K562 (cell line): ENCODE measurements around the gene TARBP1. TPM values are rescaled to one million over a fixed set of nuclear protein-coding genes. Genes with fewer than 3 reads are reported as not detected.
A peak's percentile ranks its signal among the peaks of the same experiment; 100 is the strongest.

Experiments
- CAMTA2 ChIP-seq: fragments of 250-450 bp; sonication (Bioruptor Pico); conservative IDR thresholded peaks from 2 replicates; pipeline ENCODE4 v1.5.1; 2022
- CTBP1 ChIP-seq: fragments of 450-650 bp; IDR thresholded peaks from 2 replicates; pipeline ENCODE4 v1.6.1; 2016; ENCODE audit warnings: borderline replicate concordance
- GATAD2B ChIP-seq: fragments of 450-650 bp; IDR thresholded peaks from 2 replicates; pipeline ENCODE4 v1.6.1; 2017; ENCODE audit warnings: mild to moderate bottlenecking, borderline replicate concordance
- MAFG ChIP-seq: fragments of 450-650 bp; conservative IDR thresholded peaks from 2 replicates; pipeline ENCODE4 v1.6.1; 2016; ENCODE audit warnings: missing genetic modification characterization, missing compliant biosample characterization
- MAFK ChIP-seq: IDR thresholded peaks from 2 replicates; pipeline ENCODE4 v1.6.1; 2011; ENCODE audit warnings: low read length, improper control_type of control experiment
- MCM5 ChIP-seq: fragments of 450-650 bp; IDR thresholded peaks from 2 replicates; pipeline ENCODE4 v1.6.1; 2016; ENCODE audit warnings: low read depth
- NR4A1 ChIP-seq, 2 experiments: fragments of 250-450 bp in 1 of 2; fragments of 450-650 bp in 1 of 2; sonication (Bioruptor Pico) in 1 of 2; IDR thresholded peaks; 2 replicates each; pipeline versions ENCODE4 v1.4.0 to v1.6.1; 2016 to 2020; ENCODE audit warnings: mild to moderate bottlenecking in 2 of 2, missing compliant biosample characterization in 1 of 2, missing genetic modification characterization in 1 of 2, moderate library complexity in 1 of 2
- PCBP2 ChIP-seq: fragments of 200-400 bp; formaldehyde crosslinking; IDR thresholded peaks from 2 replicates; pipeline ENCODE4 v1.6.1; 2018; ENCODE audit warnings: low read length, low read depth, mild to moderate bottlenecking, moderate library complexity; ENCODE audit not compliant: poor library complexity, severe bottlenecking
- RFX1 ChIP-seq: fragments of 450-650 bp; IDR thresholded peaks from 2 replicates; pipeline ENCODE4 v1.6.1; 2016; ENCODE audit warnings: mild to moderate bottlenecking, moderate library complexity
- SMARCE1 ChIP-seq: fragments of 450-650 bp; IDR thresholded peaks from 2 replicates; pipeline ENCODE4 v1.7.1; 2016; ENCODE audit warnings: mild to moderate bottlenecking
- TAF7 ChIP-seq: fragments of 450-650 bp; IDR thresholded peaks from 2 replicates; pipeline ENCODE4 v1.6.1; 2016; ENCODE audit warnings: missing genetic modification characterization, missing compliant biosample characterization
- TOE1 ChIP-seq, 2 experiments: fragments of 450-650 bp in 1 of 2; sonication (generic) in 1 of 2; formaldehyde crosslinking in 1 of 2; IDR thresholded peaks; 2 replicates each; pipeline versions ENCODE4 v1.7.1 to v1.8.0; 2016 to 2022; ENCODE audit warnings: borderline replicate concordance in 2 of 2, mild to moderate bottlenecking in 2 of 2, antibody characterized with exemption in 1 of 2, inconsistent platforms in 1 of 2, low read depth in 1 of 2, missing genetic modification reagents in 1 of 2, moderate library complexity in 1 of 2
- ZNF143 ChIP-seq: sonication (generic); formaldehyde crosslinking; IDR thresholded peaks from 2 replicates; pipeline ENCODE4 v1.9.0; 2022; ENCODE audit warnings: mild to moderate bottlenecking, missing genetic modification reagents
- polyA plus RNA-seq, 8 experiments: library from polyadenylated mRNA; depleted of rRNA in 4 of 8; stranded (reverse) in 5 of 8; unstranded in 3 of 8; fragments of >200 nt; fragmentation: Nextera tagmentation in 2 of 8; fragmentation: Illumina TruSeq in 1 of 8; extraction: Ambion mirVana in 2 of 8; extraction: Trizol in 1 of 8; gene quantifications; 2 replicates each; pipeline versions ENCODE4 v1.2.1 to v1.2.3, GENCODE V29; 2011 to 2014; ENCODE audit warnings: inconsistent platforms in 1 of 8, missing spikeins in 1 of 8
- total RNA-seq, 7 experiments: library from RNA; depleted of rRNA in 6 of 7; stranded (reverse); fragments of >200 nt in 6 of 7; fragmentation: Illumina TruSeq in 2 of 7; extraction: Trizol in 2 of 7; gene quantifications; 2 replicates each; pipeline versions ENCODE4 v1.2.1 to v1.2.3, GENCODE V29; 2011 to 2021; ENCODE audit warnings: low replicate concordance in 1 of 7
- TF ChIP-seq, protein P1 (sequence below), 2 experiments: fragments of 250-450 bp in 1 of 2; fragments of 450-650 bp in 1 of 2; sonication (Bioruptor Pico) in 1 of 2; IDR thresholded peaks; 2 replicates each; pipeline versions ENCODE4 v1.6.1 to v1.8.0; 2016 to 2021; ENCODE audit warnings: mild to moderate bottlenecking in 2 of 2, moderate library complexity in 2 of 2, missing compliant biosample characterization in 1 of 2, missing genetic modification characterization in 1 of 2
- TF ChIP-seq, protein P2 (sequence below): fragments of 450-650 bp; formaldehyde crosslinking; conservative IDR thresholded peaks from 2 replicates; pipeline ENCODE4 v1.4.0; 2022; ENCODE audit warnings: mild to moderate bottlenecking, missing genetic modification characterization
- TF ChIP-seq, protein P3 (sequence below), 2 experiments: fragments of 200-800 bp in 1 of 2; sonication (Bioruptor generic) in 1 of 2; sonication (generic) in 1 of 2; formaldehyde crosslinking in 1 of 2; IDR thresholded peaks in 1 of 2; conservative IDR thresholded peaks in 1 of 2; 2 replicates each; pipeline versions ENCODE4 v1.5.0 to v1.6.1; 2016 to 2020; ENCODE audit warnings: missing compliant biosample characterization in 1 of 2, missing genetic modification characterization in 1 of 2, missing genetic modification reagents in 1 of 2
- TF ChIP-seq, protein P4 (sequence below): fragments of 450-650 bp; IDR thresholded peaks from 2 replicates; pipeline ENCODE4 v1.6.1; 2017; ENCODE audit warnings: antibody characterized with exemption, mild to moderate bottlenecking

TARBP1 gene
- total and polyA plus RNA-seq, 9 of the 15 experiments (the other 6 are each of a cell fraction or from before 2014, with no cell fraction given) = 8.8 to 48.0 (median 22.9) TPM

DNA sequence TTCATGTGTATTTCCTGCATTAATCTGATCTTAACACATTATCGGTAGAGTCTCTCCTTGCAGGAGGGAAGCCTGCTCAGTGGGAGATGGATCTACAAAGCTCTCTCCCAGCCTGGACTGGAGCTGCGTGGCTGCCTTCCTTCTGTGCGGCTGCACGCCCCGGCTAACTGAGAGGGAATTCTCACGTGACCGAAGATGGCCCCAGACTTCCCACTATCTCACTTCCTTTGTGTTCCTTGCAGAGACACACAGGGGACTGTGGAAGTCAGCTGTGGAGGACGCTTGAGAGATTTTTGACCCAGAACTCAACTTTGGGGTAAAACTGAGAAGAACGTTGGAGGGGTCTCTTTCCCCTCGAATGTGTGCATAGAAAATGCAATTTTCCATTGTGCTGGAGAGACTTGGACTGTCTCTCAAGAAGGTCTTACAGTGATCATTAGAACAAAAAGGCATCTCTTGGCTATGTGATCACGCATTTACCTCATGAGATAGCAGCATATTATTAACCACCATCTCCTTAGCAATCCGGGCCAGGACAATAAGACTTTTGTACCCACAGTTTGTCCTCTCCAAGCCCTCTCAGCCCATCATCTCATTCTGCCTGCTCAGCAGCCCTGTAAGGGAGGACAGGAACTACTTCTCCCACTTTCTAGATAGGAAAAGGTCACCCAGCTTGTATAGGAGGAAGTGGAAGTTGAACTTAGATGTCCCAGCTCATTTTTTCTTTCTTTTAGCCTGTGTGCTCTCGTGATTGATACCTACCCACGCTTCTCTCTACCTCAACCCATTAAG lies 49.3 kb upstream of the TARBP1 start (continued):
- TF ChIP-seq, protein P1, sequence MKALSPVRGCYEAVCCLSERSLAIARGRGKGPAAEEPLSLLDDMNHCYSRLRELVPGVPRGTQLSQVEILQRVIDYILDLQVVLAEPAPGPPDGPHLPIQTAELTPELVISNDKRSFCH (CRISPR knock-in tag; IDR thresholded peaks at IDR 0.05) = no peak
- TF ChIP-seq, protein P1 (tag; IDR thresholded peaks at IDR 0.05) = peak; percentile 97
- peak; percentile 59; the same call in 1 of the 2 replicates for TF ChIP-seq MAFG (tag)
- TF ChIP-seq MCM5 = no peak
- 0 out of 2 replicates have a peak, but pooled peaks have one; percentile 48 for TF ChIP-seq TAF7 (tag)
- no peak for TF ChIP-seq PCBP2
- 0 out of 2 replicates have a peak, but pooled peaks have one; percentile 17 for TF ChIP-seq GATAD2B
- TF ChIP-seq, protein P2, sequence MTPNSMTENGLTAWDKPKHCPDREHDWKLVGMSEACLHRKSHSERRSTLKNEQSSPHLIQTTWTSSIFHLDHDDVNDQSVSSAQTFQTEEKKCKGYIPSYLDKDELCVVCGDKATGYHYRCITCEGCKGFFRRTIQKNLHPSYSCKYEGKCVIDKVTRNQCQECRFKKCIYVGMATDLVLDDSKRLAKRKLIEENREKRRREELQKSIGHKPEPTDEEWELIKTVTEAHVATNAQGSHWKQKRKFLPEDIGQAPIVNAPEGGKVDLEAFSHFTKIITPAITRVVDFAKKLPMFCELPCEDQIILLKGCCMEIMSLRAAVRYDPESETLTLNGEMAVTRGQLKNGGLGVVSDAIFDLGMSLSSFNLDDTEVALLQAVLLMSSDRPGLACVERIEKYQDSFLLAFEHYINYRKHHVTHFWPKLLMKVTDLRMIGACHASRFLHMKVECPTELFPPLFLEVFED (CRISPR knock-in tag) = no peak
- TF ChIP-seq TOE1 (IDR thresholded peaks at IDR 0.05; ENCODE audit: borderline replicate concordance) = peak; percentile 90
- no peak for TF ChIP-seq TOE1 (CRISPR knock-in tag; IDR thresholded peaks at IDR 0.05; ENCODE audit: borderline replicate concordance, low read depth)
- TF ChIP-seq CAMTA2 = no peak
- TF ChIP-seq MAFK = peak; percentile 70
- TF ChIP-seq, protein P3, sequence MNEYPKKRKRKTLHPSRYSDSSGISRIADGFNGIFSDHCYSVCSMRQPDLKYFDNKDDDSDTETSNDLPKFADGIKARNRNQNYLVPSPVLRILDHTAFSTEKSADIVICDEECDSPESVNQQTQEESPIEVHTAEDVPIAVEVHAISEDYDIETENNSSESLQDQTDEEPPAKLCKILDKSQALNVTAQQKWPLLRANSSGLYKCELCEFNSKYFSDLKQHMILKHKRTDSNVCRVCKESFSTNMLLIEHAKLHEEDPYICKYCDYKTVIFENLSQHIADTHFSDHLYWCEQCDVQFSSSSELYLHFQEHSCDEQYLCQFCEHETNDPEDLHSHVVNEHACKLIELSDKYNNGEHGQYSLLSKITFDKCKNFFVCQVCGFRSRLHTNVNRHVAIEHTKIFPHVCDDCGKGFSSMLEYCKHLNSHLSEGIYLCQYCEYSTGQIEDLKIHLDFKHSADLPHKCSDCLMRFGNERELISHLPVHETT (CRISPR knock-in tag; conservative IDR thresholded peaks at IDR 0.05 in 1 of 2, IDR thresholded peaks at IDR 0.05 in 1 of 2) = peak in 1 of 2 experiments; percentile 79; a peak in 1 of 4 replicates
- TF ChIP-seq, protein P4, sequence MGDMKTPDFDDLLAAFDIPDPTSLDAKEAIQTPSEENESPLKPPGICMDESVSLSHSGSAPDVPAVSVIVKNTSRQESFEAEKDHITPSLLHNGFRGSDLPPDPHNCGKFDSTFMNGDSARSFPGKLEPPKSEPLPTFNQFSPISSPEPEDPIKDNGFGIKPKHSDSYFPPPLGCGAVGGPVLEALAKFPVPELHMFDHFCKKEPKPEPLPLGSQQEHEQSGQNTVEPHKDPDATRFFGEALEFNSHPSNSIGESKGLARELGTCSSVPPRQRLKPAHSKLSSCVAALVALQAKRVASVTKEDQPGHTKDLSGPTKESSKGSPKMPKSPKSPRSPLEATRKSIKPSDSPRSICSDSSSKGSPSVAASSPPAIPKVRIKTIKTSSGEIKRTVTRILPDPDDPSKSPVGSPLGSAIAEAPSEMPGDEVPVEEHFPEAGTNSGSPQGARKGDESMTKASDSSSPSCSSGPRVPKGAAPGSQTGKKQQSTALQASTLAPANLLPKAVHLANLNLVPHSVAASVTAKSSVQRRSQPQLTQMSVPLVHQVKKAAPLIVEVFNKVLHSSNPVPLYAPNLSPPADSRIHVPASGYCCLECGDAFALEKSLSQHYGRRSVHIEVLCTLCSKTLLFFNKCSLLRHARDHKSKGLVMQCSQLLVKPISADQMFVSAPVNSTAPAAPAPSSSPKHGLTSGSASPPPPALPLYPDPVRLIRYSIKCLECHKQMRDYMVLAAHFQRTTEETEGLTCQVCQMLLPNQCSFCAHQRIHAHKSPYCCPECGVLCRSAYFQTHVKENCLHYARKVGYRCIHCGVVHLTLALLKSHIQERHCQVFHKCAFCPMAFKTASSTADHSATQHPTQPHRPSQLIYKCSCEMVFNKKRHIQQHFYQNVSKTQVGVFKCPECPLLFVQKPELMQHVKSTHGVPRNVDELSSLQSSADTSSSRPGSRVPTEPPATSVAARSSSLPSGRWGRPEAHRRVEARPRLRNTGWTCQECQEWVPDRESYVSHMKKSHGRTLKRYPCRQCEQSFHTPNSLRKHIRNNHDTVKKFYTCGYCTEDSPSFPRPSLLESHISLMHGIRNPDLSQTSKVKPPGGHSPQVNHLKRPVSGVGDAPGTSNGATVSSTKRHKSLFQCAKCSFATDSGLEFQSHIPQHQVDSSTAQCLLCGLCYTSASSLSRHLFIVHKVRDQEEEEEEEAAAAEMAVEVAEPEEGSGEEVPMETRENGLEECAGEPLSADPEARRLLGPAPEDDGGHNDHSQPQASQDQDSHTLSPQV = peak; percentile 94
- TF ChIP-seq RFX1 = no peak
- TF ChIP-seq CTBP1 = peak; percentile 23; the same call in 1 of the 2 replicates
- peak; percentile 26; the same call in 1 of the 2 replicates for TF ChIP-seq NR4A1 (CRISPR knock-in tag; IDR thresholded peaks at IDR 0.05)
- peak; percentile 76; the same call in 1 of the 2 replicates for TF ChIP-seq NR4A1 (tag; IDR thresholded peaks at IDR 0.05)
- no peak for TF ChIP-seq ZNF143 (CRISPR knock-in tag)
- 0 out of 2 replicates have a peak, but pooled peaks have one; percentile 23 for TF ChIP-seq SMARCE1
